Glomerular visceral epithelial cell (primary cell): ENCODE data around the gene CLDN1.

Source experiments
- DNase-seq: peaks from one replicate; pipeline ENCODE4 v3.0.0-alpha.2; 2016; ENCODE audit errors: extremely low spot score

Gene CLDN1

GRCh38 chr3:190321789-190322603 is at the start of gene CLDN1:
CLDN1 (minus strand) TSS chr3:190322446; CDS start chr3:190322206, 240 bp downstream.
- peak; percentile 84 for DNase-seq

- DNase-seq = no peak
These were observed 48.9 kb upstream of the CLDN1 start for GRCh38 chr3:190371152-190371551.

- no peak for DNase-seq
These were observed 48.1 kb upstream of the CLDN1 start for GRCh38 chr3:190370369-190370768.

- no peak for DNase-seq
These were observed 47.5 kb upstream of the CLDN1 start for GRCh38 chr3:190369668-190370295.

- DNase-seq = no peak
These were observed 46.6 kb upstream of the CLDN1 start for GRCh38 chr3:190368881-190369280.

- DNase-seq = peak; percentile 49
These were observed 43.9 kb upstream of the CLDN1 start for GRCh38 chr3:190366133-190366532.

GRCh38 chr3:190362258-190362657 is 40.0 kb upstream of the CLDN1 start:
- no peak for DNase-seq

GRCh38 chr3:190361791-190362190 is 39.5 kb upstream of the CLDN1 start:
- DNase-seq = no peak

- no peak for DNase-seq
These were observed 38.0 kb upstream of the CLDN1 start for GRCh38 chr3:190360228-190360627.

- DNase-seq = no peak
These were observed 37.6 kb upstream of the CLDN1 start for GRCh38 chr3:190359813-190360212.

GRCh38 chr3:190357468-190357867 is 35.2 kb upstream of the CLDN1 start:
- no peak for DNase-seq

GRCh38 chr3:190356246-190356645 is 34.0 kb upstream of the CLDN1 start:
- DNase-seq = no peak

GRCh38 chr3:190352861-190353457 is 30.7 kb upstream of the CLDN1 start:
- no peak for DNase-seq

GRCh38 chr3:190346541-190346940 is 24.3 kb upstream of the CLDN1 start:
- peak; percentile 51 for DNase-seq

GRCh38 chr3:190345878-190346277 is 23.6 kb upstream of the CLDN1 start:
- peak; percentile 54 for DNase-seq

GRCh38 chr3:190345027-190345821 is 23.0 kb upstream of the CLDN1 start:
- DNase-seq = peak; percentile 97

GRCh38 chr3:190340071-190340470 is 17.8 kb upstream of the CLDN1 start:
- DNase-seq = no peak

GRCh38 chr3:190339130-190339529 is 16.9 kb upstream of the CLDN1 start:
- DNase-seq = peak; percentile 35

GRCh38 chr3:190338717-190339116 is 16.5 kb upstream of the CLDN1 start:
- DNase-seq = peak; percentile 71

- DNase-seq = no peak
These were observed 15.1 kb upstream of the CLDN1 start for GRCh38 chr3:190337301-190337700.

- DNase-seq = no peak
These were observed 14.4 kb upstream of the CLDN1 start for GRCh38 chr3:190336516-190337189.
